Upper lobe of left lung (tissue), 4 donors: ENCODE measurements around the gene ZW10.

ENCODE experiments used
- POLR2A ChIP-seq, 4 donors: fragments of 450-650 bp; IDR thresholded peaks; one replicate each; pipeline ENCODE4 v1.5.1; 2016 to 2017; ENCODE audit warnings: antibody characterized with exemption in 4 of 4, mild to moderate bottlenecking in 2 of 4
- TF ChIP-seq, protein P1 (sequence below), 6 experiments: fragments of 450-650 bp in 4 of 6; fragments of 200-600 bp in 2 of 6; sonication (generic) in 2 of 6; IDR thresholded peaks; one replicate each; pipeline ENCODE4 v1.5.1; 2016 to 2019; ENCODE audit warnings: antibody characterized with exemption in 6 of 6

DNA sequence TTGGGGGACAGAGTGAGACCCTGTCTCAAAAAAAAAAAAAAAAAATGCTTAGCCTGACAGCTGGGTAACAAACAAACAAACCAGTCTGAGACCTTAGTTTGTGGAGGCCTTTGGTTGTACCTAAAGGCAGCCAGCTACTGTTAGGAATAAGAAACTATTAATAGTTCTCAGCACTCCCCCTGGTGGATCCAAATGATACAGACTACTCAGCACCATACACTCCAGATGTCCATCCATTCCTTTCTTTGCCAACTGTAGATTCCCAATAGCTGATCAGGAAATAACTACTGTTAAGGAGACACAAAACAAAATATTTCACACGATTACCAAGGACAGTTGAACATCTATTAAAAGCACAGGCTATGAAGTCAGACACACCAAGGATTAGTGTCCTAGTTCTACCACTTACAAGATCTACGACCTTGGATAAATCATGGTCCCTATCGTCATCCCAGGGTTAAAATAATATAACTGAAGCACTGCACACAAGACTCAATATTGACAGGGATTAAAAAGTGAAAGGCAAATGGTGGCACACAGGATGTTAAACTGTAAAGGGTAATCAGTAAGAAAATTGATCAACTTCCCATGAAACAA, 23.3 kb upstream of the ZW10 start:
- TF ChIP-seq, protein P1, sequence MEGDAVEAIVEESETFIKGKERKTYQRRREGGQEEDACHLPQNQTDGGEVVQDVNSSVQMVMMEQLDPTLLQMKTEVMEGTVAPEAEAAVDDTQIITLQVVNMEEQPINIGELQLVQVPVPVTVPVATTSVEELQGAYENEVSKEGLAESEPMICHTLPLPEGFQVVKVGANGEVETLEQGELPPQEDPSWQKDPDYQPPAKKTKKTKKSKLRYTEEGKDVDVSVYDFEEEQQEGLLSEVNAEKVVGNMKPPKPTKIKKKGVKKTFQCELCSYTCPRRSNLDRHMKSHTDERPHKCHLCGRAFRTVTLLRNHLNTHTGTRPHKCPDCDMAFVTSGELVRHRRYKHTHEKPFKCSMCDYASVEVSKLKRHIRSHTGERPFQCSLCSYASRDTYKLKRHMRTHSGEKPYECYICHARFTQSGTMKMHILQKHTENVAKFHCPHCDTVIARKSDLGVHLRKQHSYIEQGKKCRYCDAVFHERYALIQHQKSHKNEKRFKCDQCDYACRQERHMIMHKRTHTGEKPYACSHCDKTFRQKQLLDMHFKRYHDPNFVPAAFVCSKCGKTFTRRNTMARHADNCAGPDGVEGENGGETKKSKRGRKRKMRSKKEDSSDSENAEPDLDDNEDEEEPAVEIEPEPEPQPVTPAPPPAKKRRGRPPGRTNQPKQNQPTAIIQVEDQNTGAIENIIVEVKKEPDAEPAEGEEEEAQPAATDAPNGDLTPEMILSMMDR (IDR thresholded peaks at IDR 0.05) = peak; percentile 32 to 57 (median 44)
- TF ChIP-seq POLR2A (IDR thresholded peaks at IDR 0.05) = no peak
